Heart left ventricle (tissue), 16 donors: Measurements from ENCODE around the gene C3. TPM values are rescaled to one million over a fixed set of nuclear protein-coding genes. Genes with fewer than 3 reads are reported as not detected.
"Not testable (repeated sequence)": the region's sequence is repeated elsewhere in the genome, so short reads cannot be mapped to it uniquely, and the experiment has no call there.

ENCODE experiments used
- ATAC-seq, 4 donors: fragments of 200-7000 bp; cut with Tn5 transposase; one replicate each; pipeline ENCODE4 v1.9.1; 2020 to 2022; ENCODE audit warnings: moderate library complexity in 4 of 4, mild to moderate bottlenecking in 3 of 4, moderate number of reproducible peaks in 1 of 4
- DNase-seq, 5 donors: peaks; one replicate each; pipeline ENCODE4 v3.0.0-alpha.2; 2020
- H3K27ac ChIP-seq, 12 donors: fragments of 200-600 bp; sonication (generic) in 4 of 12; one replicate each; pipeline versions ENCODE4 v1.5.0 to v1.8.0; 2016 to 2022; ENCODE audit warnings: mild to moderate bottlenecking in 2 of 12
- H3K27me3 ChIP-seq, 9 donors: fragments of 200-600 bp; sonication (generic) in 2 of 9; one replicate each; pipeline versions ENCODE4 v1.5.1 to v1.8.0; 2016 to 2022; ENCODE audit warnings: mild to moderate bottlenecking in 3 of 9
- H3K36me3 ChIP-seq, 9 donors: fragments of 200-600 bp; sonication (generic) in 2 of 9; one replicate each; pipeline versions ENCODE4 v1.5.0 to v1.8.0; 2018 to 2022; ENCODE audit warnings: mild to moderate bottlenecking in 2 of 9
- H3K4me1 ChIP-seq, 12 donors: fragments of 200-600 bp; sonication (generic) in 4 of 12; one replicate each; pipeline versions ENCODE4 v1.5.0 to v1.8.0; 2016 to 2022; ENCODE audit warnings: mild to moderate bottlenecking in 3 of 12
- H3K4me3 ChIP-seq, 12 donors: fragments of 200-600 bp; sonication (generic) in 4 of 12; one replicate each; pipeline versions ENCODE4 v1.5.0 to v1.8.0; 2017 to 2022; ENCODE audit warnings: mild to moderate bottlenecking in 9 of 12, moderate library complexity in 4 of 12
- H3K9me3 ChIP-seq, 12 donors: fragments of 200-600 bp; sonication (generic) in 4 of 12; one replicate each; pipeline versions ENCODE4 v1.5.0 to v1.8.0; 2016 to 2022; ENCODE audit warnings: mild to moderate bottlenecking in 1 of 12
- CTCF ChIP-seq, 12 donors: fragments of 200-600 bp; sonication (generic) in 4 of 12; IDR thresholded peaks; one replicate each; pipeline versions ENCODE4 v1.5.0 to v1.8.0; 2018 to 2022; ENCODE audit warnings: antibody characterized with exemption in 12 of 12, mild to moderate bottlenecking in 5 of 12
- POLR2A ChIP-seq, 2 donors: fragments of 450-650 bp; IDR thresholded peaks; one replicate each; pipeline ENCODE4 v1.6.1; 2017; ENCODE audit warnings: antibody characterized with exemption in 2 of 2, mild to moderate bottlenecking in 2 of 2, moderate library complexity in 2 of 2
- WGBS, 4 donors: extraction: QIAGEN DNeasy Blood & Tissue Kit in 2 of 4; methylation state at CpG; one replicate each; pipeline versions ENCODE4 v1.1.5 to v1.1.7; 2013 to 2018; 5-methylcytosine and 5-hydroxymethylcytosine counted together
- intact Hi-C, 10 donors: fragments of 100-400 bp; cut with DNase I; formaldehyde crosslinking; loops; one replicate each; pipeline versions ENCODE4 v1.11.1 to v1.14.2; 2022
- polyA plus RNA-seq, 2 donors: library from polyadenylated mRNA; stranded (reverse); fragments of 200-250 nt; gene quantifications; one replicate each; pipeline ENCODE4 v1.2.3, GENCODE V29; 2013
- total RNA-seq, 9 donors: library from RNA; depleted of rRNA in 2 of 9; stranded (reverse); fragments of >200 nt in 2 of 9; fragmentation: NEBNext Ultra II Directional in 3 of 9; extraction: Animal tissue kit (Norgen Biotek cat#: 25700) in 3 of 9; gene quantifications; one replicate each; pipeline versions ENCODE4 v1.1.0 to v1.2.4, GENCODE V29; 2016 to 2023
- donor health status: ischemic (EF 13 %, LVEDD 7.1; RV severe dilation, severe dysfunction).
- donor health status: healthy with polysubstance abuse.
- donor health status: DM: no; HTN: yes; CAD: no.
- donor health status: DM: no; HTN: no; CAD: no.
- donor health status: ischemic (EF 25% LVEDD 6.9; RV normal size, moderate dysfunction).
- donor health status: ischemic (EF 25% LVEDD 5.7; RV mildly dilated, moderate dysfunction).
- donor health status: healthy.
- donor health status: DM: yes; HTN: yes; CAD: no.
- donor health status: ischemic (EF 35%, LVEDD 5.7; RV mildly dilated, moderate dysfunction).
- donor health status: nonischemic (EF 11% LVEDD 7.7; RV severe dilation, severe dysfunction).
- donor health status: DM: yes; HTN: yes; CAD: no.
- donor health status: PGD.
- donor health status: ischemic (EF 29% LVEDD 5.4; RV normal size, mild dysfunction).
- donor health status: nonischemic (EF 23%, LVEDD 6.1; RV moderate dilation, normal function).

Gene C3
- total and polyA plus RNA-seq, 11 donors = 31.7 to 1,888 (median 81.0) TPM

- TF ChIP-seq CTCF (IDR thresholded peaks at IDR 0.05) (no peak), POLR2A (IDR thresholded peaks at IDR 0.05) (no peak)
- Histone ChIP-seq H3K27ac (peak overlapping the region in 4 of 12 donors; percentile 25 to 72 (median 48)), H3K9me3 (no peaks in the 10 kb centered on the region), H3K36me3 (peaks cover 0 to 53% (median 51%) of the 10 kb centered on the region in 9 donors), H3K4me1 (peaks cover 0 to 16% (median 8%) of the 10 kb centered on the region in 12 donors), H3K4me3 (peak overlapping the region in 9 of 12 donors; percentile 39 to 56 (median 49)), H3K27me3 (no peaks in the 10 kb centered on the region)
- peak in 2 of 4 donors; percentile 1 to 5 for ATAC-seq
- WGBS, 4 donors = 67 to 72% (median 71%) methylated on average over 45 to 50 of the region's 50 CpGs
- no peak for DNase-seq
- intact Hi-C loops = loop anchor here in 3 of 10 donors (1.0 to 10.0 kb wide), 3 partner anchors 13 to 120 kb away; partner anchors contain the start of gene TRIP10 (in 1 of the 3)
Observed at GRCh38 chr19:6752256-6753177, 32.1 kb upstream of the C3 start.

DNA sequence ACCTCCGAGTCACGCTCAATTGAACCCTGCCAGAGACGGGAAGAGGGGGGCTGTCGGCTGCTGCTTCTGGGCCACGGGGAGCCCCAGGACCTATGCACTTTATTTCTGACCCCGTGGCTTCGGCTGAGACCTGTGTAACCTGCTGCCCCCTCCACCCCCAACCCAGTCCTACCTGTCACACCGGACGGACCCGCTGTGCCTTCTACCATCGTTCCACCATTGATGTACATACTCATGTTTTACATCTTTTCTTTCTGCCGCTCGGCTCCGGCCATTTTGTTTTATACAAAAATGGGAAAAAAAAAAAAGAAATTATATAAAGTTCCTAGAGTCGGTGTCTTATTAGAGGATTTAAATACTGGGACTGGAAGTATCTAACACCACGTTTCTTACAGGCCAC lies 30.7 kb upstream of the C3 start:
- H3K4me1 ChIP-seq = peaks cover 0 to 19% (median 8%) of the 10 kb centered on the region in 12 donors
- peaks cover 0 to 66% (median 64%) of the 10 kb centered on the region in 9 donors for H3K36me3 ChIP-seq
- 93 to 95% (median 94%) methylated on average over 16 of the region's 16 CpGs for WGBS, 4 donors
- ATAC-seq (no peak), DNase-seq (no peak)
- no peak overlapping the region for H3K4me3 ChIP-seq
- no peak for TF ChIP-seq POLR2A (IDR thresholded peaks at IDR 0.05)
- TF ChIP-seq CTCF (IDR thresholded peaks at IDR 0.05) = no peak
- intact Hi-C loops = loop anchor here in 2 of 10 donors (5.0 to 10.0 kb wide), 2 partner anchors 116 to 119 kb away; no protein-coding TSS in a partner anchor
- H3K9me3 ChIP-seq = no peaks in the 10 kb centered on the region
- no peaks in the 10 kb centered on the region for H3K27me3 ChIP-seq
- no peak overlapping the region for H3K27ac ChIP-seq

GRCh38 chr19:6750062-6750461 lies 29.6 kb upstream of the C3 start:
- peak overlapping the region in 5 of 12 donors; percentile 1 to 49 (median 43) for H3K27ac ChIP-seq
- DNase-seq (peak in 4 of 5 donors; percentile 65 to 78 (median 74)), ATAC-seq (peak in 2 of 4 donors; percentile 27 to 42)
- H3K9me3 ChIP-seq = no peaks in the 10 kb centered on the region
- no peaks in the 10 kb centered on the region for H3K27me3 ChIP-seq
- peaks cover 0 to 76% (median 73%) of the 10 kb centered on the region in 9 donors for H3K36me3 ChIP-seq
- intact Hi-C loops = loop anchor here in 2 of 10 donors (5.0 to 10.0 kb wide), 2 partner anchors 115 to 118 kb away; no protein-coding TSS in a partner anchor
- peaks cover 5 to 31% (median 16%) of the 10 kb centered on the region in 12 donors for H3K4me1 ChIP-seq
- TF ChIP-seq CTCF (IDR thresholded peaks at IDR 0.05) (no peak), POLR2A (IDR thresholded peaks at IDR 0.05) (no peak)
- 69 to 79% (median 75%) methylated on average over 11 to 20 of the region's 20 CpGs for WGBS, 4 donors
- no peak overlapping the region for H3K4me3 ChIP-seq

- ATAC-seq, DNase-seq, H3K9me3 ChIP-seq, H3K27me3 ChIP-seq, H3K4me3 ChIP-seq: not testable (repeated sequence)
- intact Hi-C loops = loop anchor here in 1 of 10 donors (10.0 kb wide), 2 partner anchors 224 to 374 kb away; partner anchors contain the start of genes ALKBH7 and PSPN
- Histone ChIP-seq H3K36me3 (peaks cover 0 to 89% (median 79%) of the 10 kb centered on the region in 9 donors), H3K4me1 (peaks cover 11 to 44% (median 29%) of the 10 kb centered on the region in 12 donors), H3K27ac (peak overlapping the region in 2 of 12 donors; percentile 25 to 38)
- 85 to 91% (median 87%) methylated on average over 10 of the region's 10 CpGs for WGBS, 4 donors
Observed at GRCh38 chr19:6748543-6748942, 28.1 kb upstream of the C3 start.
